ENCODE measurements around the gene TMEM192.
"Not testable (repeated sequence)": the region's sequence is repeated elsewhere in the genome, so short reads cannot be mapped to it uniquely, and the experiment has no call there.

The TMEM192 gene

DNA sequence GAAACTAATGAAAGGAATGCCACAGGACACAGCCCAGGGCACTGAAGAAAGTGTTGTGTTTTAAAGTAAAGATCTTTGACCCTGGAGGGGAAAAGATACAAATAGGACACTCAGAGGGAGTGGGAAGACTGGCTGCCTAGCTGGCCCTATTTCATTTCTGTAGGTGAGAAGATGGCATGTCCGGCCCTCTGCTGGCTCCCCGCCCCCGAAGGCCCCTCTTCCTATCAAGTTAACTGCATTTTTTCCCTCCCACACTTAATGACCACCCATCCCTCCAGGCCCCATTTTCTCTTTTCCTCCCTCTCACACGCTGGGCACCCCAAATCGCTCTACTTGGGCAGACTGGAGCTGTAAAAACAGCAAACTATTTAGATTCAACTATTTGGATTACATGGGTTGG is 64.5 kb downstream of the TMEM192 start:
- TF ChIP-seq, protein P1, sequence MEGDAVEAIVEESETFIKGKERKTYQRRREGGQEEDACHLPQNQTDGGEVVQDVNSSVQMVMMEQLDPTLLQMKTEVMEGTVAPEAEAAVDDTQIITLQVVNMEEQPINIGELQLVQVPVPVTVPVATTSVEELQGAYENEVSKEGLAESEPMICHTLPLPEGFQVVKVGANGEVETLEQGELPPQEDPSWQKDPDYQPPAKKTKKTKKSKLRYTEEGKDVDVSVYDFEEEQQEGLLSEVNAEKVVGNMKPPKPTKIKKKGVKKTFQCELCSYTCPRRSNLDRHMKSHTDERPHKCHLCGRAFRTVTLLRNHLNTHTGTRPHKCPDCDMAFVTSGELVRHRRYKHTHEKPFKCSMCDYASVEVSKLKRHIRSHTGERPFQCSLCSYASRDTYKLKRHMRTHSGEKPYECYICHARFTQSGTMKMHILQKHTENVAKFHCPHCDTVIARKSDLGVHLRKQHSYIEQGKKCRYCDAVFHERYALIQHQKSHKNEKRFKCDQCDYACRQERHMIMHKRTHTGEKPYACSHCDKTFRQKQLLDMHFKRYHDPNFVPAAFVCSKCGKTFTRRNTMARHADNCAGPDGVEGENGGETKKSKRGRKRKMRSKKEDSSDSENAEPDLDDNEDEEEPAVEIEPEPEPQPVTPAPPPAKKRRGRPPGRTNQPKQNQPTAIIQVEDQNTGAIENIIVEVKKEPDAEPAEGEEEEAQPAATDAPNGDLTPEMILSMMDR (conservative IDR thresholded peaks at IDR 0.05; ENCODE audit: low read depth, low read length): no peak
- no peak overlapping the region for H3K4me3 ChIP-seq (ENCODE audit: low read depth, low read length)
- no peak for DNase-seq (ENCODE audit: low read depth)

DNA sequence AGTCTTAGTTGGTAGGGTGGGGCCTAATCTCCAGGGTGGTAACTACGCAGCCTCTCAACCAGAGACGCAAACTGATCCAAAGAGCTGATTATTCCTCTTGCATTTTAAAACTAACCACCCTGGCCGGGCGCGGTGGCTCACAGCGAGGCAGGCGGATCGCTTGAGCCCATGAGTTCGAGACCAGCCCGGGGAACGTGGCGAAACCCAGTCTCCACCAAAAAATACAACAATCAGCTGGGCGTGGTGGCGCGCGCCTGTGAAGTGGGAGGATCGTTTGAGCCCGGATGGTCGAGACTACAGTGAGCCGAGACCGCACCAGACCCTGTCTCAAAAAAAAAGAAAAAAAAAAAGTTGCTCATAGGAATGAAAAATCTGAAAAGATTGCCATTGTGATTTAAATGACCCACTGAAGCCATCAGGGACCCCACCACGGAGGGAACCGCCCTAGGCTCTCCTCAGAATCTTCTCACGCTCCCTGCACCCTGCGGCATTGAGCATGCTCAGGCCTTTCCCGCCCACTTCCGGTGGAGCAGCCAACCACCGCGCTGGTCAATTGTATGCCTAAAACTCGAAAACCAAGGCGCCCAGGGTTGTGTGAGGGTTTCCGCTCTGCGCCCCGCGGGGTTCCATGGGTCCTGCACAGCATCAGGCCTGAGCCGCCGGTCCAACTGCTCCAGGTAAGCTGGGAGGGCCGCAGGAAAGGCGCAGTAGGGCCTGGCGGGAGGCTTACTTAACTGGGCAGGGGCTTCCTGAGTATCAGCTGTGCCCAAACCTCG is 81.0 kb downstream of the TMEM192 start, which contains the start of gene TRIM60:
Gene TRIM60 (plus strand): TSS at position 564 of the 776 bp plus-strand sequence. CDS start 8,074 bp downstream, outside the sequence.
- DNase-seq (ENCODE audit: low read depth): no peak
- no peak within 1 kb of the TSS for H3K4me3 ChIP-seq (ENCODE audit: low read depth, low read length)
- TF ChIP-seq, protein P1 (conservative IDR thresholded peaks at IDR 0.05; ENCODE audit: low read depth, low read length): no peak

DNA sequence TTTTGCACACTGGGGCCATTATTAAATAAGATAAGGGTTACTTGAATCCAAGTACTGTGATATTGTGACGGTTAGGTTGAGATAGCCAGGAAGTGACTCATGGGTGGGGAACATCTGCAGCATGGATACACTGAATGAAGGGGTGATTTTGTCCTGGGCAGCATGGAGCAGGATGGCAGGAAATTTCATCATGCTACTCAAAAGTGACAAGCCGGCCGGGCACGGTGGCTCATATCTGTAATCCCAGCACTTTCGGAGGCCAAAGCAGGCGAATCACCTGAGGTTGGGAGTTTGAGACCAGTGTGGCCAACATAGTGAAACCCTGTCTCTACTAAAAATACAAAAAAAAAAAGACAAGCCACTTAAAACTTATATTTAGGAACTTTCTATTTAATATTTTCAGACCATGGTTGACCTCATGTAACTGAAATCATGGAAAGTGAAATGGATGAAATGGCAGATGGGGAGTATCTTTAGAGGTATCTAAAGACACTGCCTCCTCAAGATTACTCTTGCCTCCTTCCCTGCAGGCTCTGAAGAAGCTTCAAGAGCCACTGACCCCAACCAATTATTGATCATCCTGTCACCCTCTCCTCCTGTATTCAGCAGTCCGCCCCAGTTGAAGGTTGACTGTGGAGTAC is 84.8 kb downstream of the TMEM192 start:
- TF ChIP-seq, protein P1 (conservative IDR thresholded peaks at IDR 0.05; ENCODE audit: low read depth, low read length): no peak
- no peak for DNase-seq (ENCODE audit: low read depth)

DNA sequence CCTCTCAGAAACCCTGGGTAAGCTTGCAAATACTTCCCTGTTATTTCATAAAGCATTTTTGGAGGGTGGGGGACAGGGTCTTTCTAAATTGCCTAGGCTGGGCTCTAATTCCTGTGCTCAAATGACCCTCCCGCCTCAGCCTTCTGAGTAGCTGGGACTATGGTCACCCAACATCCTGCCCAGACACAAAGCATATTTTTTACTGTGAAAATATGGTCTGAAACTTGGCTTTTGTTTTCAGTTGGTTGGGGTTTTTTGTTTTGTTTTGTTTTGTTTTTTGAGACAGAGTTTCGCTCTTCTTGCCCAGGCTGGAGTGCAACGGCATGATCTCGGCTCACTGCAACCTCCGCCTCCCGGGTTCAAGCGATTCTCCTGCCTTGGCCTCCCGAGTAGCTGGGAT is 86.9 kb downstream of the TMEM192 start:
- not testable (repeated sequence) for H3K4me3 ChIP-seq (ENCODE audit: low read depth, low read length); DNase-seq (ENCODE audit: low read depth)

More for the DNA sequence above, 84.8 kb downstream of the TMEM192 start:
- no peak overlapping the region for H3K4me3 ChIP-seq (ENCODE audit: low read depth, low read length)
